Stimulated activated CD4-positive, alpha-beta T cell treated with anti-CD3 and anti-CD28 coated beads, Interleukin-2, amount 100 ng/mL, for 4 hours (primary cell): ENCODE data around the gene GPR55.

Experiments
- DNase-seq: peaks from one replicate; pipeline ENCODE4 v3.0.0-alpha.2; 2020; ENCODE audit warnings: low read depth

GPR55 gene

DNA sequence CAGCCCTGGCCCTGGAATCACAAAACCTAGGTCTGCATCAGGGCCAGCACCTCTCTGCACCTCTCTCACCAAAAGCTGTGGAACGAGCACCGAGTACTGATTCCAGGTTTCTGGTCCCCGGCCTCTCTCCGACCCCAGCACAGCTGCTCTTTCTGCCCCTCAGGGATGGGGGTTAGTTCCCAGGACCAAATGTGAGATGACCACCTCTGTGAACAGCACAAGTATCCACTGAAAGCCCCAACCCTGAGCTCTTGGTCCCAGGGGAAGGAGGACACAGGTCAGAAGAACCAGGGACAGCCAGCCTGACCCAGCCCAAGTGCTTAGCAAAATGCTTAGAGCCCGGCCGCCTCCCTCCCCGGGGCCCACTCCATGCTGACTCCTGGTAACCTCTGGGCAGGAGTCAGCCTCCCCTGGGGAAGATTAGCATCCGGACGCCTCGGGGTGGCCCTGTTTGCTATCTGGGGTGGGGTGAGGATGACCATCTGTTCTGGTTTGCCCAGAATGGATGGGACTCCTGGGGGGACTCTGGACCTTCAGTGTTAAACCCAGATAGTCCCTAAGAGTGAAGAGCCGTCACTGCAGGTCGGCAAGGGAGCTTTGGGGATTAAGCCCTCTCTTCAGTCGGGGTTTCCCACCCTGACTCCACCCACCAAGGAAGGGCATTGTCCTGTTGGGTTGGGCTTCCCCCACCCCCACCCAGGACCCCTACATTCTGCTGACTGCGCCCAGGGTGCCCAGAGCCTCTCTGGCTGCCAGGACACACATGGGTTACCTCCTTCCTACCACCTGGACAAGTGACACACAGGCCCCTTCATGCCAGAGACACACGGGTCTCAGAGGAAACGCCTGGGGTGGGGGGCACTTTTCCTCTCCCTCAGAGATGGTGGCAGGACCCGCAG lies 9.4 kb upstream of the GPR55 start:
- DNase-seq: no peak

GRCh38 chr2:230933521-230934180 lies 8.6 kb upstream of the GPR55 start:
- DNase-seq: no peak

DNA sequence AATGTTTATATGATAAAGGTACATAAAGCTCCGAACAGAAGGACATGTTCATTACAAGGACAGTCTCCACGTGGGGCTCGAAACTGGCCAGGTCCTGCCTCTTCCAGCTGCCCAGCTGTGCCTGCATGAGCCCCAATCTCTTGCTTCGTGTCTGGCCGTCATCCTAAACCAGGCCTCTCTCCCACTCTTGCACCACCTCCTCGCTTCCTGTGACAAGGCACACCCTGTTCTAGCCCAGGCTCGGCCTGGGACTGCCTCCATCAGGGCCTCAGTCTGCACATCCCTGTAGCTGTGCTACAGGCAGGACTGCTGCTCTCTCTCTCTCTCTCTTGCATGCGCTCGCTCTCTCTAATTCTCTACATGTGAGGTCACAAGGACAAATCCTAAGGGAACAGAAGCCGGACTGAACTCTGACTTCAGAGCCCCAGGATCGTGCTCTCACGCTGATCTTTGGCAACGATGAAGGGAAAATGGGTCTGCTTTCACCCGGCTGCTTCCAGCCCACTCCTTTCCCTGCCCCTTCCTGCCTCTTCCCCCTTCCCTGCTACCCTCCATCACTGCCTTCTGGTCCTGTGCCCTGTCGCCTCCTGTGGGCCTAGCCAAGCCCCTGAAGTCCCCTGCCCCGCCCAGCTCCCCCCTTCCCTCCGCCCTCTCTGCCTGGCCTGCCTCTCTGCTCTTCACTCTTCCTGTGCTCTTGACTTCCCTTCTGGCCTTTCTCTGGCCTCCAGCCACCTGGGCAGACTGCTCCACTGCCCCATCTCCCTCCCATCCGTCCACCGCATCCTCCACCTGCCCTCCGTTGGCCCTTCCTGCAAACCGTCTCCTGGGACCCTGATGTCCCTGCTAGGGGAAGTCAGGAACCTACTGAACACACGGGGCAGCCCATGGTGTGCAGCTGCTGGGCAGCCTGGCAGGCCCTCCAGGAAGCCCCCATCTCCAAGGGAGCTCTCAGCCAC lies 7.8 kb upstream of the GPR55 start:
- no peak for DNase-seq

DNA sequence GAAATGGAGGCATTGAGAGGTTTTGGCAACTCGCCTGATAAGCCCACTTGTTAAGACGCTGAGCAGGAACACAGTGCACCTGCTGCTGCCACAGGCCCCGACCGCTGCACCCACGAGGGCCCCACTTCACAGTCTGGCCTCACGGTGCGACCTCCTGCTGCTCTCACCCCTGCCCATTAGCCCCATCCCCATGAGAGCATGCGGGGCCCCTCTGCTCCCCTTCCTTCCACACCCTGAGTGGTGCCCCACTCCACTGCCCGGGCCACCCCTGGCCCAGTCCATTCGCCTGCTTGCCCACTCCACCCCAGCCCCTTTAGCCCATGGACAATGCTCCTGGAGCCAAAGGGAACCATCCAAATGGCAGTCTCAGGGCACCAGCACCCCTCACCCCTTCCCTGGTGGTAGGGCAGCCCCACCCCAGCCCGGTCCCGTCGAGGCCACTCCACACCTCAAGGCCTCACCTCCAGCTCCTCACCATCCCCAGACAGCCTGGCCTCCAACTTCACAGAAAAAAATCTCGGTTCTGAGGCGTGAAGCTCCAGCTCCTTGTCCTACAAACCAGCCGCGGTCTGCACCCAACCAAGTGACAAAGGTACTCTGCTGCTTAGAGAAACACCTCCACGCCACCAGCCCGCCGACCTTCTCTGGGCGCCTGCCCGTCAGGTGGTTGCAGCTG lies 6.7 kb upstream of the GPR55 start:
- DNase-seq: no peak

DNA sequence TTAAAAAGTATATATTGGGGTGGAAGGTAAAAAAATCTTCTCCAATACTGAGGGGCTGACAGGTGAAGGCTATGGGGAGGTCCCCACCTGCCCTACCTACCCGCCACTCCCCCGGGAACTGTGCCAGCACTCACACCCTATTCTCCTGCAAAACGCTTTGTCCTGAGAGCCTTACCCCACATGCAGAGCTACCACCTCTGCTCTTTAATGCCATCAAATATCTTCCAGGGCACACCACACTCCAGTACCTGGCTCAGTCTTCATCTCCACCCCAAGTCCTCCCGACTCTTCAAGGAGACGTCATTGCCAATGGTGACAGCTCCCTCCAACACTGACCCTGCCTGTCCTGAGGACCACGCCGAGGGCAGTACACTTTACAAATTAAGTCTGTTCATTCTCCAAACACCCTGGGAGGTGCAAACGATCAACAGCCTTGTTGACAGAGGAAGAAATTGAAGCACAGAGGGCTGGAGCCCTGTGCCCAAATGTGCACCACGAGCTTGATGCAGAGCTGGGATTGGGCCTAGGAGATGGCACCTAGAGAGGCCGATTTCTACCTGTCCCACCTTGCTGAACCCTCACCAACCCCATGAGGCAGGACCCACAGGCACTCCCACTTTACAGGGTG lies 6.0 kb upstream of the GPR55 start:
- DNase-seq: no peak

DNA sequence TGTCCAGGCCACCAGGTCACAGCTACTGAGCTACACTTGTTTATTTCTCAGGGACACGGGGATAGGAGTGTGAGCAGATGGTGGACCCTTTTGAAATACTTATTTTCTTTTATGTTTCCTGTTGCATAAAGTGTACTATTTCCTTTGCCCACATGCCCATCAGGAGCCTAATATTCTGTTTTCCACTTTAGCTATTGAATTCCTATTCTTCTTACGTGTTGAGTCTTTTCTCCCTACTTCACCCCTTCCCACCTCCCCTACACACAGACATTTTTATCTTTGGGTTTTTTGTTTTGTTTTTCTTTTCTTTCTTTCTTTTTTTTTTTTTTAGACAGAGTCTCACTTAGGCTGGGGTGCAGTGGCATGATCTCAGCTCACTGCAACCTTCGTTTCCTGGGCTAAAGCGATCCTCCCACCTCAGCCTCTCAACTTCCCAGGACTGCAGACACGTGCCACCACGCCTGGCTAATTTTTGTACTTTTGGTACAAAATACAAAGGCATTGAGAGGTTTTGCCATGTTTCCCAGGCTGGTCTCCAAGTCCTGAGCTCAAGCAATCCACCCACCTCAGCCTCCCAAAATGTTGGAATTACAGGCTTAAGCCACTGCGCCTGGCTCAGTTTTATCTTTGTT lies 5.2 kb upstream of the GPR55 start:
- no peak for DNase-seq

DNA sequence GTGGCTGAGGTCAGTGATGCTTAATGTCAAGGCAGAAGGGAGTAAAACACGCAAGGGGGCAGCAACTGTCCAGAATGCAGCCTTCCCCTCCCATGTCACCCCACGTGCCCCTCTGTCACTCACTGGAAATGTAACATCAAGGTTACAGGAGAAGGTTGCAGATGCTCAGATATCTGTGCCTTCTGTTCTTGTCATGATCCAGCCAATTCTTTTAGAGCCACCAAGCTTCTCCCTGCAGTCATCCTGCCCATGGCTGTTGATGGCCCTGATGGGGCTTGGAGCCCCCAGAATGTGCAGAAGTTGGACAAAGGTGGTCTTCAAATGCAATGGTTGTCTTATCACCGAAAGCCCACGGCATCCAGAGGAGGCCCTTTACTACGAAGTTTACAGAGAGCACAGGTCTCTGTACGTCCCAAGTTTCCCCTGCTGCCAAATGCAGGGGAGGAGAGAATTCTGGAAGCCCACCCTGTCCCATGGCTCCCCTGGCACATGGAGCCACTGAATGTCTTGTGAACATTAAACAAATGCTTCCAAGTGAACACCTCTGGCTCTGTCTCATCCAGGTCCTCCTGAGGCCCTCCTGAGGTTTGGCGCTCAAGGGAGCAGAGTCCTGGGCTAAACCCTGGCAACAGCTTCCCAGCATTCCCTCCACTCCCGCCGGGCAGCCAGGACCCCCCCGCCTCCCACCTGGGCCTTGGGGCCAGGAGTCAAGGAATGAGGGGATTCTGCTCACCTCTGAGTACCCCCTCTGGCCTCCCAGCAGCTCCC lies 4.5 kb upstream of the GPR55 start:
- DNase-seq: no peak

- no peak for DNase-seq
Observed at GRCh38 chr2:230928701-230929380, 3.8 kb upstream of the GPR55 start.

- DNase-seq: no peak
Observed at GRCh38 chr2:230927711-230928341, 2.8 kb upstream of the GPR55 start.

DNA sequence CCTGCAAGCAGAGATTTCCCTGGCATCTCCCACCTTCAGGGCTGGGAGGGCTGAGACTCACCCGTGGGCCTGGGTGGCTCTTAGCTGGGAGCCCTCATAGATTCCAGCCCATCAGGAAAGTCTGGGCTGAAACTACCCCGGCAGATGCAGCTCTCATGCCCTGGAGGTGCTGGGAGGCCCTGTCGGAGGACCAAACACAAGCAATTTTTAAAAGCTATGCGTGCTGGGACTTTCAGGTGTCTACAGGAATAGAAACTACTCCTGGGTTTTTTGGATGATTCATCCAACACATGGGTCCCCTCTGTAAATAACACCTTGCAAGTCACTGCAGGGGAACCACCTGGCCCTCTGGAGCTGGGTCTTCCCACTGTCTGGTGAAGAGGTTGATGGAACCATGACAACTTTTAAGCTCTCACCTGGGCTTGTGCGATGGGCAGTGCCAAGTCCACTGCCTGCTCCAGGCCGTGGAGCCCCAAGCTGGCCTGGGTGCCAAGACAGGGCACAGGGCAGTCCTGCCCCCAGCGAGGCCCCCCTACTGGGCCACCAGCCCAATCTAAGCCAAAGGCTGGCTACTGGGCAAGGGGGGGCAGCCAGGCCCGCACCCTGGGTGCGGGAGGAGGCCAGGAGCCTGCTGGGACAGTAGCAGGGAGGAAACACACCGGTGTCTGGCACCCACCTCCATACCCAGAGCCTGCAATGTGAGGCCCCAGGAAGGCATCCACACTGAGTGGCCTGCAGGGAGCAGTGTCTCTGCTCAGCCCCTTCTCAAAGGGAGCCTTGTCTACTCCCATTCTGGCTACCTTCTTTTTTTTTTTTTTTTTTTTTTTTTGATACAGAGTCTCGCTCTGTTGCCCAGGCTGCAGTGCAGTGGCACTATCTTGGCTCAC lies 1.1 kb upstream of the GPR55 start:
- DNase-seq: no peak

GRCh38 chr2:230925443-230925878 lies 419 bp upstream of the GPR55 start:
- DNase-seq: no peak

DNA sequence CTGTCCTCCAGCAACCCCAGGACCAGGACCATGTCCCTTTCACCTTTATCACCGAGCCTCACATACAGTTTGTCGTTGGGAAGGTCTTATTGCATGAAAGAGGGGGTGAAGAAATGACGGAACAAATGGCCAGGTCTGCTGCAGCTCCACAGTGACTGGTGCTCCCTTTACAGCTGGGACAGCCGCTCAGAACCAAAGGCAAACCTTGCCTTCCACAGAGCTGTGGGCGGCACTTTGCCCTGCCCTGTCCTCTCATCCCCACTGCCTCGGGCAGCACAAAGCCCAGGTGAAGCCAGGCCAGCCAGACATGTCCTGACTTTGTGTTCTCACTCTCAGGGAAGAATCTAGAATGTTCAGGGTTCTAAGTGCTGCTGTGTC lies 961 bp downstream of the GPR55 start:
- DNase-seq: no peak

GRCh38 chr2:230922951-230923717 lies 1.9 kb downstream of the GPR55 start:
- no peak for DNase-seq

DNA sequence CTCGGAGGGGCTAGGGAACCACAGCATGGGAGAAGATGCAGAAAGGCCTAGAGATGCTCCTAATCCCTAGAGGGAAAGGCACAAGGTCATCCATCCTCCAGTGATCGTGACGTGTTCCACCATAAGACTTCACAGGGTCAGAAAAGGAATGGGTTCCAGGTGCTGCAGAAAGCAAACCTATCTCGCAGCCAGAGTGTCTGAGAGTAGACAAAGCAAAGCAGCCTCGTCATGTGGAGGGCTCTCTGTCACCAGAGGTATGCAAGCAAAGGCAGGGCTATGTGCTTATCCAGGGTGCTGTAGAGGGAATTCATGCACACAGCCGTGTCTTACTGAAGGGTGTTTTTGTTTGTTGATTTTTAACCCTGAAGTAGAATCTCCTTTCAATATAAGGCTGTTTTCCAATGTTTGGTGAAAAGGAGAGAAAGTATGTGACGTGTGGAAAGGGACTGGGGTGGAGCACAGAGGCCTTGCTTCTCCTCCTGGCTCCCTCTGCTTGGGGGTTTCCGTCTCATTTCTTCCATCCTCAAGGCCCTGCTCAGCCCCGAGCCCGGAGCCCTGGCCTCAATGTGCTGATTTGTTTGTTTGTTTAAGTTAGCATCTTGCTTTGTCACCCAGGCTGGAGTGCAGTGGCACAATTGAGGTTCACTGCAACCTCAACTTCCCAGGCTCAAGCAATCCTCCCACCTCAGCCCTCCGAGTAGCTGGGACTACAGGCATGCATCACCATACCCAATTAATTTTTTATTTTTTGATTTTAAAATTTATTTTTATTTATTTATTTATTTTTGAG lies 3.0 kb downstream of the GPR55 start:
- DNase-seq: no peak

- no peak for DNase-seq
Observed at GRCh38 chr2:230920167-230920566, 4.9 kb downstream of the GPR55 start.

DNA sequence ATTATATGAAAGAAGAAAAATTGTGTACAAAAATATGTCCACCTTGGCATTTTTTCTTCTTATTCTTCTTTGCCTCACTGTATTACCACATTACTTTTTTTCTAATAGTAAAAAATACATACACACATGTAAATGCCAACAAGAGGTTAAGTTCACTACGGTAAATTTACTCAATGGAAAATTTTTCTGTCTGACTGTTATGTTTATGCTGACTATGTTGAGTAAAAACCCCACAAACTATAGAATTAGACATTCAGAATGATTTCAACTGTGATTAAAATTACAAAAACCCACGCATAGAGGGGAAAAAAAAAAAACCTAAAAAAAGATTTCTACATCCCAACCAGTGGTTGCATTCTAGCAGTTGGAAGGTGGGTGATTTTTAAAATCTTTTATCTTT lies 5.4 kb downstream of the GPR55 start:
- no peak for DNase-seq
